Stimulated activated CD8-positive, alpha-beta memory T cell treated with anti-CD3 and anti-CD28 coated beads, Interleukin-7, amount 100 ng/mL, for 48 hours (primary cell): ENCODE measurements around the gene ATOSB.
A peak's percentile ranks its signal among the peaks of the same experiment; 100 is the strongest.
"Not testable (repeated sequence)": the region's sequence is repeated elsewhere in the genome, so short reads cannot be mapped to it uniquely, and the experiment has no call there.

Experiments
- DNase-seq, 2 donors: peaks; one replicate each; pipeline ENCODE4 v3.0.0-alpha.2; 2020; ENCODE audit warnings: low read depth in 1 of 2; ENCODE audit errors: extremely low read depth in 1 of 2

Gene ATOSB, protein sequence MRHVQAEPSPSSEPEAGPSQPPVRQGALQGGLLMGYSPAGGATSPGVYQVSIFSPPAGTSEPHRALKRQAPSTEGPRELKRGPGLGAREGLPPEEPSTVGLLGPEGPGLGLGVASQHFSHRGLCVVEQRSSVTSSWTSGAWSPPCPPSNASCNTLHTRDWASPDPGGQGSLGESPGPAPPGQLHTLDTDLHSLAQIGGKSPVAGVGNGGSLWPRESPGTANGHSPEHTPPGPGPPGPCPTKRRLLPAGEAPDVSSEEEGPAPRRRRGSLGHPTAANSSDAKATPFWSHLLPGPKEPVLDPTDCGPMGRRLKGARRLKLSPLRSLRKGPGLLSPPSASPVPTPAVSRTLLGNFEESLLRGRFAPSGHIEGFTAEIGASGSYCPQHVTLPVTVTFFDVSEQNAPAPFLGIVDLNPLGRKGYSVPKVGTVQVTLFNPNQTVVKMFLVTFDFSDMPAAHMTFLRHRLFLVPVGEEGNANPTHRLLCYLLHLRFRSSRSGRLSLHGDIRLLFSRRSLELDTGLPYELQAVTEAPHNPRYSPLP

DNA sequence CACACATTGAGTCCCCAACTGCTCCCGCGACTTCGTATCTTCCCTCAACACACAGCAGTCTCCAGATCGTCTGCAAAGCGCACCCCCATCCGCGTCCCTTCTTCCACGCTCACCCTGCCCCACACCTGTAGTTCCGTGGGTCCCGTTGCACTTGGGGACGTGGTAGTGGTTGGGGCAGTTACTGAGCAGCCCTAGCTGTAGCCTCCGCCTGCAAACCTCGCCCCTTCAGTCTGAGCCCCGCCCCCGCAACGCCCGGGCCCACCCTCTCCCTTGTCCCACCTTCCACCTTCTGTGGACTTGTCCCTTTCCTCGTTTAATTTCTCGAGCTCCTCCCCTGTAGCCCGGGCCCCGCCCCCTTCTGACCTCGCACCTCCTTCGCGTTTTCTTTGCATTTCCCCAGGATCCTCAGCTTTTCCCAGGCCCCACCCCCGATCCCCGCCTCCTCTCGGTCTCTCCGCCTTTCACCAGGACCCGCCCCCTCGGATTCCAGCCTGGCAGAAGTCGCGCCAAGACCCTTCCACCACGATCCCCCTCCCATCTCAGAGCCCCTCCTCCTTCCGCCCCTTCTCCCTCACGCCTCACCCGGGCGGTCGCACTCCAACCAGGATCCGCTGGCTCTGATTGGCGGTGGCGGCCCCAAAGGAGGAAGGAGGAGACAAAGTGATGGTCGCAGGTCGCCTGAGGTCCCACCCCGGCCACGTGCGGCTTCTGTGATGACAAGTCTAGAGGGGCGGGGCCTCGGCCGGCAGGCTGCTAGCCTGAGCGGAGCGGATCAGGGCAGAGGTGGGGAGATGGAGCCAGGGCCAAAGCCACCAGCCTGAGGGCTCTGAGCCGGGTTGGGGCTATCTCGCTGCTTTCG is at the start of gene ATOSB:
Gene ATOSB, minus strand, starts transcription at position 183 of the 859 bp plus-strand sequence. CDS start 7,588 bp downstream, outside the sequence.
- peak; percentile 84 to 94 for DNase-seq

DNA sequence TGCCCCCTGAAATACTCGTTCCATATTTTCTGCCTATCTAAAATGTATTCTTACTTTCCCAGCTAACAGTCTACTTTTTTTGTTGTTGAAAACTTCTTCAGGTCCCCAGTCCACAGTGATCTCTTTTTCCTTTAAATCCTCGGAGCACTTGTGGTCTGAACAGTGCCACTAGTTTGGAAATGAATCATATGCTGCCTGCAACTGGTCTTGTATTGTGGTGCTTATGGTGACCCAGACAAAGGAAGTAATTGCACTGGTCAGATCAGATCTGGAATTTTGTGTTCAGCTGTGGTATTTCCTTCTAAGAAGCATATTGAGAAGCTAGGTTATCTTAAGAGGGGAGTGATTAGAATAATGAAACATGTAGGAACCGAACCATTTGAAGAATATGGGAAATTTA is 49.0 kb upstream of the ATOSB start:
- DNase-seq, result no peak

DNA sequence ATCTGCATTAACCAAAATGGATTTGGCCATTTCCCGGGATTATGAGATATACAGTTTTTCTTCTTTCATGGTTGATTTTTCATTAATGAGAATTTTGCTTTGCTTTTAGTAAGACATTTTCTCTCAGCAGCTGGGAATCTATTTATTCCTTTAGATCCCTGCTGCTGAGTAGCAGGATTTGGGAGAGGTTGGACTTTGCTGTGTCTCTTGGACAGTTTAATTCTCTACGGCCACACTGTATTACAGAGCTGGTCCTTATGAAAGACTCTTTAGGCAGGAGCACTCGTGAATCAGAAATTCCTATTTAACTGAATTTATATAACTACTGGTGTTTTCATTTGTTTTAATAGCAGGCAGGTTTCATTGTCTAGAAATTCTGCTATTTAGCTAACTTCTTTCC is 47.8 kb upstream of the ATOSB start:
- DNase-seq, result no peak

DNA sequence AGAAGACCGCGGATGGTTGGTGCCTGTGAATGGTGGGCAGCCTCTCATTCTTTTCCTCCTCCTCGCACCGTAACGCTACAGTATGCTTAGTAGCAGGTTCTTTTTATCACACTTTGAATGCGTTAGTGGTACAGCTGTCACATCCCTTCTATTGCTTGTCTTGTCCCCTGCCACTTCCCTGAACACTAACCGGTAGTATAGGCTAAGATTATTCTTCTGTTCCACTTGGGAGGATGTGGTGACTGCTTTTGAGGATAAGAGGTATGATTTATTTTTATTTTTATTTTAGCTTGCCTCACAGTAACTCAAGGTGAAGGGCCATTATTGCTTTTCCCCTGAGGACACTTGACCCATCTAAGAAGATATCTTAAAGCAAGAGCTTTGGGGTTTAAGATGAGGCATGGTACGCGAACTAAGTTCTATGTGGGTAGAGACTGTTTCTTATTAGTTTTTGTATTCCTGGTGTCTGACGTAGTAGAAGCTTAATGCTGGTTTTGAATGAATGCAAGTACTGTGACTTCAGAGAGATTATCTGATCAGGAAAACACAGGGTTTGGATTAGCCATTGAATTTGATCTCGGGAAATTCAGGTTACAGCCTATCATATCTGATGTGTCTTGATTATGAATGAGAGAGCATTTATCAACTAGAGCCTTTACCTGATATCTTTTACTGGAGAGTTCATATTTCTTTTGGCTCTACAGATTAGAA is 47.1 kb upstream of the ATOSB start:
- no peak for DNase-seq

DNA sequence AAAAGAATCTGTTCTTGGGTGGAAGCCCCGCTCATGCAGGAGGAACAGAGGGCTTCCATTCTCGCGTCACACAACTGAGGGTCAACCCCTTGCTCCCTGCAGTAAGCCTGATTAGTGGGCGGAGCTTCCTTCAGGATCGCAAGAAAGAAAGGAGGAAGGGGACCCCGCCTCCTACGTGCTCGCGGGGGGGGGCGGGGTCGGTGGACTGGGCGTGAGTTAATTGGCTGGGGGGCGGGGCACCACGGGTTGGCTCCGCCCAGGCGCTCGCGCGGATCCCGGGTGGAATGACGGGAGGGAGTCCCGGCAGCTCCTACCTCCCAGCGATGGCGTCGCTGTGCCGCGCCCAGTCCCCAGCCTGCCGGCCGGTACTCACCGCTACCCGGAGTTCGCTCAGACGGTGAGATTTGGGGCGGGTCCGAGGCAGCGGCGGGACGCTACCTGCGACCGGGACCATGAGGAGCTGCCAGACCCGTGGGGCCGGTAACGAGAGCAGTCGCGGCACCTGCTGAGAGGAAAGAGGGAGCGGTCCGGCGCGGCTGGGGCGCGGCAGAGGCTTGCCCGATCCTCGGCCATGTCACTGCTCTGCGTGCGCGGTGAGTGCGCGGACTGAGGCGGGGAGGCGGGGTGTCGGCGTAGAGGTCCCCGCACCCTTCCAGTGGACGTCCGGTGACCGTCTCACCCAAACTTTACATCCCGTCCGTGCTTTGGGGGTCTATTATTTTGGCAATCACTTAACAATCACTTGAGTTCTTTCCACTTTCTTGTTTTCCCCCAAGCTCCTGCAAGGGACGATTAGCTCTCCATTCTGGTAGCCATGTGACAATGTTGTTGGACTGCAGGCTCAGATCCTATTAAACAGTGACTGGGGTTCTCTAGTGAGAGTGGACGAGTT is 46.3 kb upstream of the ATOSB start, which contains the start of gene UNC13B:
Gene UNC13B, plus strand, starts transcription at position 297 of the 892 bp plus-strand sequence. Its CDS starts 275 bp downstream, at position 572.
- peak; percentile 35 to 59 for DNase-seq

DNA sequence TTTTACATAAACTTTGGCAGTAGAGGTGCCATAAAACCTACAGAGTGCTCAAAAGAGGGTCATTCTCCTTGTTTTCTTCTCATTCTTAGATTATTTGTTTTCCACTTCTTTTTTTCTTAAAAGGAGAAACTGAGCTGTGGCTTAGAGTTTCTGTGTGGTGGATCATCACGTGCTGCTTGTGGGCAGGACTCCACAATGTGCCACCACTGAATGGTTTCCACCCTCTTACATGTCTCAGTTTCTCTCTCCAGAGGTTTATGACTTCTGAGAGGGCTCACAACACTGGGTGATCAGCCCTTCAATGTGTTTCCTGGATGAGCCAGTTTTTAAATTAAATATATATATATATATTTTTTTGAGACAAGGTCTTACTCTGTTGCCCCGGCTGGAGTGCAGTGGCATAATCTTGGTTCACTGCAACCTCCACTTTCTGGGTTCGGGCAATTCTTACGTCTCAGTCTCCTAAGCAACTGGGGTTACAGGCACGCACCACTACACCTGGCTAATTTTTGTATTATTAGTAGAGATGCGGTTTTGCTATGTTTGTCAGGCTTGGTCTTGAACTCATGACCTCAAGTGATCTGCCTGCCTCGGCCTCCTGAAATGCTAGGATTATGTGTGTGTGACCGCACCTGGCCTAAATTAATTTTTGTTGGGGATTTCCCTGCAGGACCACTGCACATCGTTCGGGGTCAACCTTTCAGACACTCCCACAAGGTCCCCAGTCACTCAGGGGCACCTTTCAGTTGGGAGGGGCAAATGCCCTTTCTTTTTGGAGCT is 43.0 kb upstream of the ATOSB start:
- DNase-seq, result no peak

DNA sequence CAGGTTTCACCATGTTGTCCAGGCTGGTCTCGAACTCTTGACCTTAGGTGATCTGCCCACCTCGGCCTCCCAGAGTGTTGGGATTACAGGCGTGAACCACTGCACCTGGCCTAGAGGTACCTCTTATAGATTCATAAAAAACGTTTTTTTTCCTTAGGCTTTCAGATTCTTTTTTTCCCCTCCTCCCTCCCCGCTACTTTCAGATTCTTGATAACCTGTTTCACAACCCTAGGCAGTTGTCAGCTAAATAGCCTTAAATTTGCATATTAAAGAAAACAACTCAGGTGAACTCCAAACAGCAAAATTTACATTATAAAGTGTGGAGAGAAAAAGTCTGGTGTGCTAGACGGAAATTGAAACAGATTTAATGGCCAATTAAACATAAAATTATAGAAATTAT is 42.2 kb upstream of the ATOSB start:
- not testable (repeated sequence) for DNase-seq

DNA sequence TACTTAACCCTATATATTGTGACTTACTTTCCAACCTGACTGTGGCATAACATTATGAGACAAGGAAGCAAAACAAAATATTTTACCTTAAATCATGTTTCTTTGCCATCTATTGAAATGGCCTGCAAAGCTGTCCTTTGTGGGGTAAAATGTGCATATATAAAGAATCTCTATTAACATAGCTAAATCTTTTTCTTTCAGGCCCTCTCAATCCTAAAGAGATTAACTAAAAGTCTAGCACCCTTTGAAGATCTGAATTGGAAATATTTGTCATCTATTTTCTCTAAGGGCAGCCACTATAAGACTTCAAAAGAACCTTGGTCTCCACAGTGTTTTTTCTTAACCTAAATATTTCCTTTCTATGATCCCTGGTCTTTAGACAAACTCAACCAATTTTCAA is 41.1 kb upstream of the ATOSB start:
- no peak for DNase-seq

DNA sequence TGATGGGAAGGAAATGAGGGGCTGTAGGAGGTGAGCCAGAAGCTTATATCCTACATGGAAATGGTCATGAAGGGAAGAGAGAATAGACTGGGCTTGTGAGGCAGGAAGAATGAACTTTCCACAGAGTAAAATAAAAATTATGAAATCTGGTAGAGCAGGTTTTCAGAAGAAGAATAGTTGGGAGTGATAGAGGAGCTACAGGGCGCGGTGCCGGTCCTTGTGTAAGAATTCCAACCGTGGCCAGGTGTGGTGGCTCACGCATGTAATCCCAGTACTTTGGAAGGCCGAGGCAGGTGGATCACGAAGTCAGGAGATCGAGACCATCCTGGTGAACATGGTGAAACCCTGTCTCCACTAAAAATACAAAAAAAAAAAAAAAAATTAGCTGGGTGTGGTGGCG is 37.3 kb upstream of the ATOSB start:
- DNase-seq, result no peak

DNA sequence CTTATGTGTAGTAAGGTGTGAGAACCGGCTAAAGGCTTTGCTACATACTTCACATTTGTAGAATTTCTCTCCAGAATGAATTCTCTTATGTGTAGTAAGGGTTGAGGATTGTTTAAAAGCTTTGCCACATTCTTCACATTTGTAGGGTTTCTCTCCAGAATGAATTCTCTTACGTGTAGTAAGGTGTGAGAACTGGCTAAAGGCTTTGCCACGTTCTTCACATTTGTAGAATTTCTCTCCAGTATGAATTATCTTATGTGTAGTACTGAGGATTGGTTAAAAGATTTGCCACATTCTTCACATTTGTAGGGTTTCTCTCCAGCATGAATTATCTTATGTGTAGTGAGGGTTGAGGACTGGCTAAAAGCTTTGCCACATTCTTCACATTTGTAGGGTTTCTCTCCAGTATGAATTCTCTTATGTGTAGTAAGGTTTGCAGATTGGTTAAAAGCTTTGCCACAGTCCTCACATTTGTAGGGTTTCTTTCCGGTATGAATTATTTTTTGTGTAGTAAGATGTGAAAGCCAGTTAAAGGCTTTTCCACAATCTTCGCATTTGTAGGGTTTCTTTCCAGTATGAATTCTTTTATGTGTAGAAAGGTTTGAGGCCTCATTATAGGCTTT is 32.4 kb upstream of the ATOSB start:
- DNase-seq, result not testable (repeated sequence)

DNA sequence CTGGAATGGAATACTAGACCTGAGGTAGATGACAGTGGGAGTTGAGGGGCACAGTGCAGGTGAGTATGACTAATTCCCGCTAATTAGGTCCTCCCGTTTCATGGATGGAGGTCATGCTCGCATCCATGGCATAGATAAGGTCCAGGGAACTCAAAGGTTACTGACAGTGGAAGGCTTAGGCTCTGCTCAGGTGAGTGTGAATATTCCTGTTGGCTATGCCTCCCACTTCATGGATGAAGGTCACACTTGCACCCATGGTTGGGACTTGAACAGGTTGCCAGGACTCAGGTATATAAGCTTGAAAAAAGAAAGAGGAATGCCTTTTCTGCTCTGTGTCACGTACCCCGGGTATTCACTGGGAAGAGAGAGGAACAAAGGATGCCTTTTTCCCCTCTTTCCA is 26.4 kb upstream of the ATOSB start:
- no peak for DNase-seq

DNA sequence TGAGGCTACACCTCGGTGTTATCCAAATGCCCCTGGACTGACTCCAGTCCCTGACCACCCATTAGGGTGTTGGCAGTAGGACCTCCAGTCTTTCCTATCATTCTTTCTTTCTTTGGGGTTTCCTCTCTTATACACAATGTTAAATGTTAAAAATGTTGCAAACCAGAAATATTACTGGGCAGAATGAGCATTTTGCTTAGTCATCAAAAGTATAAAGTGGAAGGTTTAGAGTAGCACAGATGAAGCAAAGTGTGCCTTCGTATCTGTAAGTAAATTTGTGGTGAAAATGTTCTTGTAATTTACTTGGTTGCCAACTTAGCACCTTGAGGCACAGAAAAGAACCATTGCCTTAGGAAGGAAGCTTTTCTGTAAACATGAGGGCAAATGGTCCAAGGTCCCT is 24.4 kb upstream of the ATOSB start:
- no peak for DNase-seq

DNA sequence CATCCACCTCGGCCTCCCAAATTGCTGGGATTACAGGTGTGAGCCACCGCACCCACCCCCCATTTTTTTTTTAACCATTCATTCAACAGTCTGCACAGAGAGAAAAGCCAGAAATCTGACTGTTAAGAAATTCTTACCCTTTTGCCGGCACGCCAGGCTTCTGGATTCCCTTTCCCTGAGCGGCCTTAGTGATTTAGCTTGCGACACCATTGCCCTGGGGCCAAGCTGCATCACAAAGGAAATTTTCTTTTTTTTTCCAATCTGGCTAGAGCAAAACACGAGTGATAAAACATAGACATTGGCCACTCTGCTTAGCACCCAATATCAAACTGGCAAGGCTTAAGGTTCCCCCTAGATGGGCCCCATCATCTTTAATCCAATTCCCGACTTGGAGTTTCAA is 21.2 kb upstream of the ATOSB start:
- no peak for DNase-seq

DNA sequence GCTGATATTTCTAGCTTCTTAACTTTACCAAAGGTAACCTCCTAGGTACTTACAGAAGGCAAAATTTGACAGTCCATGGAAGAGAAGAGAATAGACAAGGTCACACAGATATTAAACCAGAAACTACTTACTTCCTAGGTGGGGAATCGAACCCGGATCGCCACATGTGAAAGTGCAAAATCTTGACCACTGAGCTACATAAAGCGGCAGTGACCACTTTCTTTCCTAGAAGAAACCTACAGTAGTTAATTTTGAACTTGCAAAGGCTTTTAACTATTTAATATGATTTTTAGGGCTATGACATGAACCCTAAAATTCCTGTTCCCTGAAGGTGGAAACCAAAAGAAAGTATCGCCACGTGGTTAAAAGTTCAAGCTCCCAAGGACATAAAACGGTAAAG is 20.3 kb upstream of the ATOSB start:
- DNase-seq, result no peak

DNA sequence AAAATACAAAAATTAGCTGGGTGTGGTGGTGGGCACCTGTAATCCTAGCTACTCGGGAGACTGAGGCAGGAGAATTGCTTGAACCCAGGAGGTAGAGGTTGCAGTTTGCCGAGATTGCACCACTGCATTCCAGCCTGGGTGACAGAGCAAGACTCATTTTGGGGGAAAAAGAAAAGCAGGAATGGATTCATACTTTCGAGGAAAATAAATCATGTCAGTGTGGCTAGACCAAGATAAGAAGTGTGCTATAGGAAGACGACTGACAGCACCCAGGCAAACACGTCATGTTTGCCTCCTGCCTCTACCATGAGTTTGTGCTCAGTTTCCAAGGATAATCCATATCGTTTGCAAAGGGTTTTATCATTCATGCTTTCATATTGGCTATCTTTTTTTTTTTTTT is 19.3 kb upstream of the ATOSB start:
- no peak for DNase-seq

DNA sequence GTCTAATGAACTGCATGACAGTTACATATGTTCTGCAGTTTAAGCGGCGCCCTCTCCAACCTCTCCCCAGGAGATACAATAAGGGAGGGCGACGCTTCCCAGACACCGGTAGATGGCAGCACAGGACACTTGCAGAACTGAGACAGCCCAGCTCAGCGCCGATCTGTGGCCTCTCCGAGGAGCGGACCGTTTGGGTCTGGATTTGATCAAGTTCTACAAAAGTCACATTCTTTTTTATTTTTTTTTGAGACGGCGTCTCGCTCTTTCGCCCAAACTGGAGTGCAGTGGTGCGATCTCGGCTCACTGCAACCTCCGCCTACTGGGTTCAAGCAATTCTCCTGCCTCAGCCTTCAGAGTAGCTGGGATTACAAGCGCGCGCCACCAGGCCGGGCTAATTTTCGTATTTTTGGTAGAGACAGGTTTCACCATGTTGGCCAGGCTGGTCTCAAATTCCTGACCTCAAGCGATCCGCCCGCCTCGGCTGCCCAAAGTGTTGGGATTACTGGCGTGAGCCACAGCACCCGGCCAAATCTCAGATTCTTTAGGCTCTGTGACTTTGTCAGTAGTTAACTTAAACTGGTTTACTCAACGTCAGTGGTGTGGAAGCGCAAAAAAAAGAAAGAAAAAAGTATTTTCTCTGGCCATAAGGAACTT is 1.4 kb upstream of the ATOSB start:
- DNase-seq, result peak; percentile 59 to 80

DNA sequence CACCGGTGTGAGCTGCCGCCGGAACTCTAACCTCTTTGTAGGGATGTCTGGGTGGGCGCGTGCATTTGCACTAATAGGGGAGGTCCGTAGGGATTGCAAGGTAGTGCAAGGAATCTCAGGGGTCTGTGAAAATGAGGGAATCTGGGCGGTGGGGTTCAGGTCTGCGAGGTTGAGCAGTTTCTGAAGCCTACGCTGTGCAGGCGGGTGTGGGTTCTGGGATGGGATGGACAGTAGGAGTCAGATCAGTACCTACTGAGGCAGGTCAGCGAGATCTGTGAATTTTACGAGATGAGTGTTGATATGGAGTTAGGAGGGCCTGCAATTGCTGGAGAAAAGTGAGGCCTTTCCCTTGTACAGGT is 856 bp upstream of the ATOSB start:
- no peak for DNase-seq
